ENCODE data around the gene KRT83. TPM values are rescaled to one million over a fixed set of nuclear protein-coding genes. Genes with fewer than 3 reads are reported as not detected.
A peak's percentile ranks its signal among the peaks of the same experiment; 100 is the strongest.
"Not testable (repeated sequence)": the region's sequence is repeated elsewhere in the genome, so short reads cannot be mapped to it uniquely, and the experiment has no call there.

KRT83 gene
- total RNA-seq, 1 donor: not detected

- DNase-seq (ENCODE audit: low read depth): peak; percentile 53
- no peak overlapping the region for H3K4me3 ChIP-seq (ENCODE audit: low read depth, low read length)
- TF ChIP-seq, protein P1, sequence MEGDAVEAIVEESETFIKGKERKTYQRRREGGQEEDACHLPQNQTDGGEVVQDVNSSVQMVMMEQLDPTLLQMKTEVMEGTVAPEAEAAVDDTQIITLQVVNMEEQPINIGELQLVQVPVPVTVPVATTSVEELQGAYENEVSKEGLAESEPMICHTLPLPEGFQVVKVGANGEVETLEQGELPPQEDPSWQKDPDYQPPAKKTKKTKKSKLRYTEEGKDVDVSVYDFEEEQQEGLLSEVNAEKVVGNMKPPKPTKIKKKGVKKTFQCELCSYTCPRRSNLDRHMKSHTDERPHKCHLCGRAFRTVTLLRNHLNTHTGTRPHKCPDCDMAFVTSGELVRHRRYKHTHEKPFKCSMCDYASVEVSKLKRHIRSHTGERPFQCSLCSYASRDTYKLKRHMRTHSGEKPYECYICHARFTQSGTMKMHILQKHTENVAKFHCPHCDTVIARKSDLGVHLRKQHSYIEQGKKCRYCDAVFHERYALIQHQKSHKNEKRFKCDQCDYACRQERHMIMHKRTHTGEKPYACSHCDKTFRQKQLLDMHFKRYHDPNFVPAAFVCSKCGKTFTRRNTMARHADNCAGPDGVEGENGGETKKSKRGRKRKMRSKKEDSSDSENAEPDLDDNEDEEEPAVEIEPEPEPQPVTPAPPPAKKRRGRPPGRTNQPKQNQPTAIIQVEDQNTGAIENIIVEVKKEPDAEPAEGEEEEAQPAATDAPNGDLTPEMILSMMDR (IDR thresholded peaks at IDR 0.05; ENCODE audit: insufficient read depth, low read depth, low read length): no peak
These were observed 28.0 kb upstream of the KRT83 start for GRCh38 chr12:52349196-52349595.

GRCh38 chr12:52347551-52348510 lies 26.6 kb upstream of the KRT83 start:
- DNase-seq (ENCODE audit: low read depth): no peak
- TF ChIP-seq, protein P1 (IDR thresholded peaks at IDR 0.05; ENCODE audit: insufficient read depth, low read depth, low read length): no peak

DNA sequence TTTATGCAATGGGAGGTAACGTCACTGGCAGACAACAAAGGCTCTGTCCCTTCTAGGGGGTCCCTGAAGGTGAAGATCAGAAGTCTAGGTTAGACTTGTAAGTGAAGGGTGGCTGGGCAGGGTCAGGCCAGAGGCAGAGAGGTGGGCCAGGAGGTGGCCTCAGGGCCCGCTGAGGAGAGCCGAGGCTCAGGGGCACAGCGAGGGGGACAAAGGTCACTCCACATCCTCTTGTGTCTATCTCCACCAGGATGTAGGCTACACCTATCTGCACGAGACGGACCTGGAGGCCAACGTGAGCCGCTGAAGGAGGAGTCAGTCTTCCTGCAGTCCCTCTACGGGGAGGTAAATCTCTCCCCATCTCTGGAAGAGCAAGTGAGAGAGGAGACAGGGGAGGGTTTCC lies 25.8 kb upstream of the KRT83 start:
- H3K4me3 ChIP-seq (ENCODE audit: low read depth, low read length): no peak overlapping the region
- DNase-seq (ENCODE audit: low read depth): no peak
- TF ChIP-seq, protein P1 (IDR thresholded peaks at IDR 0.05; ENCODE audit: insufficient read depth, low read depth, low read length): no peak

More at GRCh38 chr12:52347551-52348510, 26.6 kb upstream of the KRT83 start:
- H3K4me3 ChIP-seq (ENCODE audit: low read depth, low read length): no peak overlapping the region

DNA sequence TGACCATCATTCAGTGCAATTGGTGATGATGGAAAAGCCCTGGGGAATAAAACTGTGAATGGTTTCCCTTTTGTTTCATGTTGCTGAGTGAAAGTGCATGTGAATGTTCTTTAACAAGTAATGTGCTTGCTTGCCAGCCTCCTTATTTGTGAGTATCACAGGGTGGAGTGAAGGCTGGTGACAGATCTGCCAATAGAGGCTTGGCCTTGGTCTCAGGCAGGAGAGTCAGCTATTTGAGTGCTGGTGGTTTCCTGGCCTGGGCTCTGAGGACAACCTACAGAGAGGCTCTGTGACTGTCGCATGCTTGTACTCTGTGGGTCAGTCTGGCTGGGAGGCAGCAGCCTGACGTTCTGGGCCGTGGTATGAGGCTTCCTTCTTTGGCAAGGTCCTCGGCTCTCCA lies 25.4 kb upstream of the KRT83 start:
- H3K4me3 ChIP-seq (ENCODE audit: low read depth, low read length): no peak overlapping the region
- DNase-seq (ENCODE audit: low read depth): no peak
- TF ChIP-seq, protein P1 (IDR thresholded peaks at IDR 0.05; ENCODE audit: insufficient read depth, low read depth, low read length): no peak

DNA sequence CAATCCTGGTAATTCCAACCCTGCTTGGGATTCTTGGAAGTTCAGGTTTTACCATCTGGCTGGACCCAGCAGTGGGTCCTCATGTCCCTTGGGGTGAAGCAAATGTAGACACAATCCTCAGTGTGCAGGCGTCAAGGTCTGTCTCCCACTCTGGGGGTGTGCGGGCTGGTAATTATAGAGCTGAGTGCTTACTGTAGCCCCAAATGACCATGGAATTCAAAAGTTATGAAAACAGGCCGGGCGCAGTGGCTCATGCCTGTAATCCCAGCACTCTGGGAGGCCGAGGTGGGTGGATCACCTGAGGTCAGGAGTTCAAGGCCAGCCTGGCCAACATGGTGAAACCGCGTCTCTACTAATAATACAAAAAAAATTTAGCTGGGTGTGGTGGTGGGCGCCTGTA lies 23.8 kb upstream of the KRT83 start:
- DNase-seq (ENCODE audit: low read depth); H3K4me3 ChIP-seq (ENCODE audit: low read depth, low read length): not testable (repeated sequence)

- DNase-seq (ENCODE audit: low read depth): no peak
- H3K4me3 ChIP-seq (ENCODE audit: low read depth, low read length): no peak overlapping the region
- TF ChIP-seq, protein P1 (IDR thresholded peaks at IDR 0.05; ENCODE audit: insufficient read depth, low read depth, low read length): no peak
These were observed 22.9 kb upstream of the KRT83 start for GRCh38 chr12:52344111-52344510.

DNA sequence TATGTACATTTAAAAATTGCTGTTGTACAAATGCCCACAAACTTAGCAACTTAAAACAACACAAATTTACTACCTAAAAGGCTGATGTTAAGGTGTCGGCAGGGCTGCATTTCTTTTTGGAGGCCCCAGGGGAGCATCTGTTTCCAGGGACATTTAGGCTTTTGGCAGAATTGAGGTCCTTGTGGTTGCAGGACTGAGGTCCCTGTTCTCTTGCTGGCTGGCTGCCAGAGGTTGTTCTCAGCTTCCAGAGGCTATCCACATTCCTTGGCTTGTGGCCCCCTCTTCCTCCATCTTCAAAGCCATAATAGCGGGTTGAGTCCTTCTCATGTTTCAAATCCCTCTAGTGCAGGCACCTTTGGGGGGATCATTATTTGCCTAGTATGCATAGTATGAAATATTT lies 22.4 kb upstream of the KRT83 start:
- TF ChIP-seq, protein P1 (IDR thresholded peaks at IDR 0.05; ENCODE audit: insufficient read depth, low read depth, low read length): no peak
- H3K4me3 ChIP-seq (ENCODE audit: low read depth, low read length): no peak overlapping the region
- DNase-seq (ENCODE audit: low read depth): no peak

All from fibroblast of villous mesenchyme (primary cell).